H4 (cell line): ENCODE measurements around the gene CNTNAP2. TPM values are rescaled to one million over a fixed set of nuclear protein-coding genes. Genes with fewer than 3 reads are reported as not detected.
"Not testable (repeated sequence)": the region's sequence is repeated elsewhere in the genome, so short reads cannot be mapped to it uniquely, and the experiment has no call there.

Experiments
- DNase-seq: peaks from one replicate; pipeline ENCODE4 v3.0.0-alpha.2; 2015; ENCODE audit warnings: low spot score
- total RNA-seq: library from RNA; depleted of rRNA; stranded (reverse); fragments of >200 nt; shearing (Covaris generic); gene quantifications from 2 replicates; pipeline ENCODE4 v1.2.3, GENCODE V29; 2014

The CNTNAP2 gene
- total RNA-seq, 1 experiment from 2014 or later: 1.7 TPM

DNA sequence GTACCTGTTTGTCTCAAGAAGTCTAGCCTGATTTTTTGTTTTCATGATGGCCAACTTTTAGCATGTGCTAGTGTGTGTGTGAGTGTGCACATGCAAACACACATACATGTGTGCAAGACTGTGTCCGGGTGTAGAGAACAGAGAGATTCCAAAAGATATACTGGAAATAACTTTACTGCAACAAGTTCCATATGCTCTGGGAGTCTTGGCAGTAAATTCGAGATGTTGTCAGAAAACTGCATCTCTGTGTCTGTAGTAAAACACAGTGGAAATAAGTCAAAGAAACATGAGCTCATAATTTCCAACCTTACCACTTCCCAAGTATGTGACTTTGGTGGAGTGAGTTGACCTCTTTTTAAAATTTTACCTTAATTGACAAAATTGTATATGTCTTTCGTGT lies 1523.2 kb downstream of the CNTNAP2 start:
- no peak for DNase-seq

DNA sequence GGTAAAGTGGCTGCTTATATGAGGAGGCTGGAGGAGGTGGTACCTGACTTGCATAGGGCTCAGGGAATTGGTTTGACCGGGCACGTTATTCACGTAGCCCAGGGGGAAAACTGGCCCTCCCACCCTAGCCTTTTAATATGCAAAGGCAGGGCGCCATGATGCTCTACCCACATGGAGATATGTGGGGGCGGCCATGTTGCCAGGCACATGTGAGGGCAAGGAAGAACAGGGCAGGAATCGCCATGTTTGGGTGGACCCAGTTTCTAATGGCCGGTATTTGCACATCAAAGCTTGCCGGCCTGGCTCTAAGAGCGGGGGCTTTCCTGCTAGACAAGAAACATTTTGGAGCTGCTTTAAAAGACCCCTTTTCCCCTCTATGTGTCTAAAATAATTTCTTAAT lies 1524.2 kb downstream of the CNTNAP2 start:
- no peak for DNase-seq

DNA sequence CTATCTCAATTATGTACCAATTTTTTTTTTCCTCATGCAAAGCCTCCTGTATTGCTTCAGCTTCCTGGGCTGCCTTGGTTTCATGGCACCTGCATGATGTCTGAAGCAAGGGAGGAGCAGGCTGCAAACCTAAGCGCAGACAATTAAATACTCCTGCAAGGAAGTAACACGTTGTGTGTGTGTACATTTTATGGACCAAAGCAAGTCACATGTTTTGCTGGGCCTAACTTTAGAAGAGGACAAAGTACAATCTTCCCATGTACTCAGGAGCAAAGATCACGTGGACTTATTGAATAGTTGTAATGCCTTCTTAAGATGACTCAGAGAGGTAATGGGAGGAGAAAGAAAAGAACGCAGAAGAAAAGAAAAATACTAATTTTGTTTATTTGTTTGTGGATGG lies 1530.0 kb downstream of the CNTNAP2 start:
- peak; percentile 14 for DNase-seq

DNA sequence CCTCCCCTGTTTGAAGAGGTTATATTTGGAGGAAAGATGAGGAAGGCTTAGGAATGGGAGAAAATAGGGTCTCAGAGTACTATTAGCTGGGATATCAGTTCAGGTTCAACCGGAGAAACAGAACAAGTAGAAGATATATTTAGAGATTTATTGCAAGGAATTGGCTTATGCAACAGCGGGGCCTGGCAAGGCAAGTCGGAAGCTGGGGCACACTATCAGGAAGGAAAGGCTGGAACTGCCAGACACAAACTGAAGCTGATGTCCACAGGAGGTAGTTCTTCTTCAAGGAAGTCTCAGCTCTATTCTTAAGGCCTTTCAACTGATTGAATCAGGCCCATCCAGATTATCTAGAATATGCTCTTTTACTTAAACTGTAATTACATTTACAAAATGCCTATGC lies 1534.4 kb downstream of the CNTNAP2 start:
- no peak for DNase-seq

DNA sequence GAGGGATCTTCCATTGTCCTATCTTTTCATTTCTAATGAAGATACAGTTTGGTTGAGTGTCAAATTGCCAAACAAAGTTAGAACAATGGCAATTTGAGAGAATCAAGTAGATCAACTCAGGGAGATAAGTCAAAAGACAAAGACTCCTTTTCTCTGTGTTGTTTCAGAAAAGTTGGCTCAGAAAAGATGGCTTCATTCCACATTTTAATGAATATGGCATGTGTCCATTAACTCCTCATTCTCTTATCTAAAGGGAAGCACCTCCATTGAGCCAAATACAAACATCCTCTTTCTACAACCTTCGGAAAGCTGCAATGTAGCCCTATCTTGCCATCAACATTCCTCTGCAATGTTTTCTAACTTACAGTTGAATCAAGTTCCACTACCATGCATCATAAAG lies 1535.0 kb downstream of the CNTNAP2 start:
- no peak for DNase-seq

DNA sequence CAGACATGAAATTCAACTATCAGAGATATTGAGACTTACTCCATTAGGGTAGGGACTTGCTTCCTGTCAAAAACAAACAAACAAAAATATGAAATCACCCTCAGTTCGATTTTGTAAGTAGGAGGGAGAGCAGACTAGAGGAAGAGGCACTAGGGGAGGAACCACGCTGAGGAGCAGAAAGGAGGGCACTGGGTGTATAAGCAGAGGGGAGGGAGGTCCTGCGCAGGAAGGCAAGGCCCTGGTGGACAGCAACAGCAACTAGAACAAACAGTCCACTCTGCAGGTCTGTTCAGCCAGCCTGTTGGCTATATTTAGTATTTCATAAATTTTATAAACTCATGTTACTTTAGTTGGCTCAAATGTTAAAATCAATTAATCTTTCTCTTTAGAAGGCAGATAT lies 1536.9 kb downstream of the CNTNAP2 start:
- no peak for DNase-seq

DNA sequence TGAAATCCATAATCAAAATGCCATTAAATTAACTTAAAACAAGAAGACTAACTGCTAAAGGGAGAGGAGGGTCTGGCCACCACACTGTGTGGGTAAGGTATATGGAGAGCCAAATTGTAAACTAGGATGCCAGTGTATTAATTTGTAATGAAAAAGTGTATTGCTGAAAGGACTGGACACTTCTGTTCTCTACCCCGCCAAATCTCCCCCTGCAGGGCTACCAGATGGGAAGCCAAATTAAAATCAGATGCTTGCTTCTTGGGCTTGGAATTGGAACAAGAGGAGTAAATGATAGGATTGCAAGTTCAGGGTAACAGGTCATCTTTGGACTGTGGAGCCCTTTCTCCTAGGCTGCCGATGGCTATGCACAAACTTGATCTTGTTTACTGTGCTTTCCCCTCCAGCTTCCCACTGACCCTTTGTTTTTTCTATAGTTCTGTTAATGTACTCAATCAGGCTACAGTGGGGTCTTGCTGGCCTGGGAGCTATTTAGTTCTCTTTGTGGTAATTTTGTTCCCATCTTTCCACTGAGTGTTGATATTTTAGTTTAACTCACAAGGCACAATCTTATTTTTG lies 1541.9 kb downstream of the CNTNAP2 start:
- DNase-seq: no peak

DNA sequence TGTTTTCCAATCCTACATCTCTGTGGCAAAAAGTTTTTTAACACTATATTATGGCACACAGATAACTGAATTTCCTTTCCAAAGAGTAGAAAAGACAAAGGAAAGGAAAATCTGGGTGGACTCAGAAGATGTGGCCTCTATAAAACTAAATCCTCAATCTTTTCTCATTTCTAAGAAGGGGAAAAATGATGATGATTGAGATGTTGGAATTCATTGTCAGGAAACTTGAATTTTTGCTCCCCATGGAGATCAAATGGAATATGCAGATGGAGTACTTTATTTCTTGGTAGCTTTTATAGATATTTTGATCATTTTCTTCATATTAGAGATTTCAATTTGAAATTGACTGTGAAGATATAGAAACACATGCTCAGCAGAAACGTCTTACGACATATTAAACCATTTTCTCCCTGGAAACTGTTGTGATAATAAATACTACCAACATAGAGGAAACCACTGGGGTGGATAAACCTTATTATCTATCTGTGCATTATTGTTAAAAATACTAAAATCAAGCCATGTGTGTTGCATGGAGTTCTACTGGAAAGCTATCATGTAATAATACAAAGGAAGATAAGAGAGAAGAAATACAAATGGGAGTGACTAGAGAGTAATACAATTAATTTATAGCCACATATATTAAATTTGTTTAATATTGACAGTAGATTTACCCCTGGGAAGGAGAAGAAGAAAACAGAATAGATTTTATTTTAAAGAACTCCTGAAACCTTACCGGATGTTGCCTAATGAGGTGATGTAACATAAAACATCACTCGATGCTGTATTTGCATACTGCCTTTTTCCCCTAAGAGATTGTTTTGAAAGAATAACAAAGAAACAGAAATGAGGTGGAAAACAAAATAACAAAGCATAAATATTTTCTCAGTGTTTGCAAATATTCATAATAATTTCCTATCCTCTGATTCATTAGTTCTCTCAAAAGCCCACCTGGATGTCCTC lies 1542.7 kb downstream of the CNTNAP2 start:
- DNase-seq: no peak

DNA sequence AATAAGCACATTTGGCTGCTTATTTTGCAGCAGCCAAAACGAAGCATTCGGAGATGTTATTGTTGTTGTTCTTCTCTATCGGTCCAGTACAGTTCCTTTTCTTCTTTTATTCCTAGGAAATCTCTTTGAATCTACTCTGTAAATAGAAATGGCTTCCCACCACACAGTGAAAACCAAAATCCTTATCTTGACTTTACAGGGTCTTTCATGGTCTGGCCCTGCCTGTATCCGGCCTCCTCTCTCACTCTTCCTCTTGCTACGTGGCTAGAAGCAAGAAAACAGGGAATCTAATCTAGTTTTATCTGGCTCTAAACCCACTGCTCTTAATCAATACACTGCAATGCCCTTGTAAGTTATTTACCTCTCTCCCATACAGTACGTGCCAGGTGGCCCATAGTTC lies 1547.9 kb downstream of the CNTNAP2 start:
- no peak for DNase-seq

DNA sequence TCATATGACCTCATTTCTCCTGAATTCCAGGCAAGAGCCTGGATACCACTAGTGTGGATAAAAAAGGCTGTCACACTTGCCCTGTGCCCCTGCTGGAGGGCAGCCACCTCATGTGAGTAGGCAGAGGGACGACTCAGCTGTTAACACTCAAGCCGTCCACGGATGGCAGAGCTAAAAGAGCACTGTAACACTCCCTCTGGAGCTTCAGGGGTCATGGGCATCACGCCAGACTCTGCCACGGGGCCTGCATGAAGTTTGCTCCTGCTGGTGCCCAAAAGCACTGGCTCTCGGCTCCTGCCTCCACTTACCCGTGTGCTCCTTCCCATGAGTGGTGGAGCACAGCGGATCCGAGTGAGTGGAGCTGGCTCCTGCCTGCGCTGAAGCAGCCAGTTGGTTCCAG lies 1554.2 kb downstream of the CNTNAP2 start:
- no peak for DNase-seq

DNA sequence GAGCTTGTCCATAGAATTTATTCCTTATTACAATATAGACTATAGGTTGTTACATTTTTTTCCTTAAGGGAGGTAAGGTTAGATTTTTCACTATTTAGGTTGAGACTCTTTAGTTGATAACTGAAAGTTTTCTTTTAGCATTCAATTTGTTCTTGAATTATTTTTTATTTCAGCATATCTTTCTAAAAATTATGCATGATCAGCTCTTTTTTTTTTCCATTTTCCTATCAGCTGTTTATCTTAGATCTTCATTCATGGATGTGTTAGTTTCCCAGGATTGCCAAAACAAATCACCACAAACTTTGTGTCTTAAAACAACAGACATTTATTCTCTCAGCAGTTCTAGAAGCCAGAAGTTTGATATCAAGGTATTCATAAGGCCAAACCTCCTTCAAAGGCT lies 1558.1 kb downstream of the CNTNAP2 start:
- no peak for DNase-seq

DNA sequence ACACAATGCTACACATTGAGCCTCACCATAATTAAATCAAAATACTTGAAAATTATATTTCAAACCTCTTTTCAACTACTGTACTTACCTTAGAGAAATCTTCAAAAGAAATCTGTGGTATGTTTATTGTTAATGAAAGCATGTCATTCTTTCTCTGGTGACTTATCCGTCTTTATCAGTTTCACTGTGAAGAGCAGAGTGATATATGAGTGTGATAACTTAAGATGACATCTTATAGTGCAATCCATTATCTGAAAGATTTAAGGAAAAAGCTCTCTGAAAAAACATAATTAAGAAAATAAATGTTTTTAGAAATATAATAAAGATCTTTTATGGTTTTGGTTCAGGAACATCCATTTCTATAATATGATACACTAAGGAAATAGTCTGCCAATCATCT lies 1562.3 kb downstream of the CNTNAP2 start:
- DNase-seq: no peak

DNA sequence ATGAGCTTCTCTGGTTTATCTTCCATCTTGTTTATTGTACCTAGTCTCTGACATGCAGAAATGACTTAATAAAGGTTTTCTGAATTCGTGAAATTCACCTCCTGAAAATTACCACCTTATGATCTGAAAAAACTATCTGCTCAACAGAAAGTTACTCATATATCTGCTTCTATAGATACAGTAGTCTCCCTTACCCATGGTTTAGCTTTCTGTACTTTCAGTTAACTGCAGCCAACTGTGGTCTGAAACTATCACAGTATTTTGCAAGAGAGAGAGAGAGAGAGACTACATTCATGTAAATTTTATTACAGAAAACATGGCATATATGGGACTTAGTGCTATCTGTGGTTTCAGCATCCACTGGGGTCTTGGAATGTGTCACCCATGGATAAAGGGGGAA lies 1564.9 kb downstream of the CNTNAP2 start:
- DNase-seq: no peak

DNA sequence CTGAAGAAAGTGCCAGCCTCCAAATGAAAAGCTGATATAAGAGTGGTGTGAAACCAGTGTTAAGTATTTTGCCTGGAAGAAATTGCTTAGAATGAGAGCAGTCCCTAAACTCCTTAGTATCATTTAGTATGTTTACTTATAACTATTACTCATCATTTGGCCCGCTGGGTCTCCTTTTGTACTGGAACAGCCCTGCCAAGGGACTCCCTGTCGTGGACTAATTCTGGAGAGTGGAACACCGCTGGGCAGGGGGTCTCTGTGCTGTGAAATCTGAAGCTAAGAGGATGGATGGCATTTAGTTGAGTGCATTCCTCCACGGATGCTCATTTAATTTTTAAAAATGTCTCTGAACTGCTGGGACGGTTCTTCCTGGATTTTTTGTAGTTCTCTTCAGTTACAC lies 1584.1 kb downstream of the CNTNAP2 start:
- DNase-seq: no peak

DNA sequence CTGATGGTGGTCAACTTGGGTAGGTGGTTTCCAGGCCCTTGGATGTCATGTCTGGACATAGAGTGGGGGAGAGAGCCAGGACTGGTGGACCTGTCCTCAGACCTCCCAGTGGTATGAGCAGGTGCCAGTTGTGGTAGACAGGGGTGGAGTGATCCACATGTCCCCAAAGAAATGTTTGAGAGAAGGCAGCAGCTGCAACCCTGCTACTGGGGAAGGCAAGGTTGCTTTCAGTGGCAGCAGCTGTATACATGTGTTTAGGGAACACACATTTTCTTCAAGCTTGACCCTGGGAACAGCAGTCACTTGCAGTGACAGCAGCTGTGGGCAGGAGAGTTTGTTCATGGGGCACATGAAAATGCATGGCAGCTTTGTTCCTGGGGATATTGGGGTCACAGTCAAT lies 1591.3 kb downstream of the CNTNAP2 start:
- no peak for DNase-seq

DNA sequence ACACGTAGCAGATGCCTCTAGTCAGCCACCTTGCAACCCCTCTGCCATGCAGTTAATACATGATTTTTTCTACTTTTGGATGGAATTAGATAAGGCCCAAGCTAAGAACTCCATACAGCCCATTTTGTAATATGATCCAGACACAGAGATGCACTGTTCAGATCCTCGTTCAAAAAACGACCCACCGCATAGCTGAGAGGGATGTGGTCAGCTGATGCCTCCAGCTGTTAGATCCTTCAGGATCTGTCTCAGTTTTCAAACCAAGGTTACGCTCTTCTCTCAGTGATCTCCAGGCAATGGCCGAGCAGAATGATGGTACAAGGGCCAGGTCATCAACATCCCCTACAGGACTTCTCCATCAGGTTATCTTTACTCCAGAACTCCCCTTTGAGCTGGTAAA lies 1592.3 kb downstream of the CNTNAP2 start:
- DNase-seq: no peak

DNA sequence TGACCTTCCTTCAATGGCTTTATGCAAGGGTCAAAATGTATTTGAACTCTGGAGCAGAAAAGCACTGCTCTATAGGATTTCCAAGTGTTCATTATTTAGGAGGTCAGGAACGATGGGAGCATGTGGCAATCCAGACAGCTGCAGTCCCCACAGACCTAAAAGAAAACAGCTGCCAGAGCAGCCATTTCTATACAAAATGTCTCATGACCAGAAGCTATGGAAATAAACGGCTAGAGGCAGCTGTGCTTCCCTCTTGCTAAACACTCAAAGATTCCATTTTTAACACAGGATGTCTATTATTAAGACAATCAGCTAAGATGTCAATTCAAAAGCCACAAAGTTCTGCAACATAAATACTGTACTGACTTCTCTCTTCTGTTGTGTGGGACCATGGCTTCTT lies 1594.8 kb downstream of the CNTNAP2 start:
- no peak for DNase-seq

DNA sequence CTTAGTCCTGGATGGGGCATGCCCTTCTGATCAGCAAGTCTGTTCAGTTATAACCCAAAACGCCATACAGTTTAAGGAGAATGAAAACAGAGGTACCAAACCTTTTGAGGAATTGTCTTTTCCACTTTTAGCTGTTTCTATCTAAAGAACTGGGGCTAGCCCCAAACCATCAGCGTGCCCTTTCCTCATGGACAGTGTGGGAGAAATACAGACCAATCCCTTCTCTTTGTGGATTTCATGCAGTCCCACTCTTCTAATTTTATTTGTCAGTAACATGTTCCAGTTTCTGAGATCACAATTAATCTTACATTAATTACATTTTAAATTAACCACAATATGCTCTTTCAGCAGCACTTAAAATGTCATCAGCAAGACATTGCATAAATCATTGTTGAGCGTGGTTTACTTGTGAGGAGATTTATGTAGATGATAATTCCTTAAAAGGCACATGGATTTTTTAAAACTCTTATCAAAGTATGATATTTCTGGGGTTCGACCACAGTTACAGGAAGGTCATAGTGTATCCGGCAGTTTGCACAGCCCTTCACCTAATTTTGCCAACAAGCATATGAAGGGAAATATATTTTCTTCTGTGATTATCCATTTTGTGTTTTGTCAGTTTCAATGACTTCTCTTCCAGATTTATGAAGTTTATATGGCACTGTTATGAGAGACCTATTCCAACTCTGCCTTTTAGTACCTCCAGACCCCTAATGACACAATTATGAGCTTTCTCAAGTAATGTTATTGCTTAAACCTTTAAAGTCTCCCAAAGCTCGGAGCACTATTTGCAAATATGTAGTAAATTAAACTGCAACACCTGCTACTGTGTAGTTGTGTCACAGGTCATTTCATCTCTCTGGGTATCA lies 1605.6 kb downstream of the CNTNAP2 start:
- DNase-seq: no peak

DNA sequence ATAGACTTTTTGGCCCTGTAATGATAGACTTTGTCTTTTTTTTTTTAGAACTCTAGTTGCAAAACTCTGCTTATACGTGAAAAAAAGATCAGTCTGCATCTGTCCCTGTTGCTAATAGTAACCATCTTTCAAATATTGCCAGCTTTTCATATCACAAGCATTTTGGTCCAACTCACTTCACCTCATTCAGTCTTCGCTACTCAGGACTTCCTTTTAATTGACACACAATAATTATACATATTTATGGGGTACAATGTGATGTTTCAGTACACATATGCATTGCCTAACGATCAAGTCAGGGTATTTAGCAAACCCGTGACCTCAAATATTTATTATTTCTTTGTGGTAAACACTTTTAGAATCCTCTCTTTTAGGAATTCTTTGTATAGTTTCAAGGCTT lies 1606.9 kb downstream of the CNTNAP2 start:
- no peak for DNase-seq

DNA sequence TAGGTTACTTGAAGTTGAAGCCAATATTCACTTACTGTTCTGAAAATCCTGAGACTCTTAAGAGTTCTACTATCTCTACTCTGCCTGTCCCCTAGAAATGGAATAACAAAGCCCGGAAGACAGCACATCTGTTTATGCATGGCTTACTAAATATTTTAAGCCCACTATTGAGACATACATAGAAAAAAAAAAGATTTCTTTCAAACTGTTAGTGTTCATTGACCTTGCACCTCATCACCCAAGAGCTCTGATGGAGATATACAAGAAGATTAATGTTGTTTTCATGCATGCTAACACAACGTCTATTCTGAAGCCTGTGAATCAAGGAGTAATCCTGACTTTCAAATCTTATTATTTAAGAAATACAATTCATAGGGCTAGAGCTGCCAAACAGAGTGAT lies 1614.7 kb downstream of the CNTNAP2 start:
- no peak for DNase-seq

DNA sequence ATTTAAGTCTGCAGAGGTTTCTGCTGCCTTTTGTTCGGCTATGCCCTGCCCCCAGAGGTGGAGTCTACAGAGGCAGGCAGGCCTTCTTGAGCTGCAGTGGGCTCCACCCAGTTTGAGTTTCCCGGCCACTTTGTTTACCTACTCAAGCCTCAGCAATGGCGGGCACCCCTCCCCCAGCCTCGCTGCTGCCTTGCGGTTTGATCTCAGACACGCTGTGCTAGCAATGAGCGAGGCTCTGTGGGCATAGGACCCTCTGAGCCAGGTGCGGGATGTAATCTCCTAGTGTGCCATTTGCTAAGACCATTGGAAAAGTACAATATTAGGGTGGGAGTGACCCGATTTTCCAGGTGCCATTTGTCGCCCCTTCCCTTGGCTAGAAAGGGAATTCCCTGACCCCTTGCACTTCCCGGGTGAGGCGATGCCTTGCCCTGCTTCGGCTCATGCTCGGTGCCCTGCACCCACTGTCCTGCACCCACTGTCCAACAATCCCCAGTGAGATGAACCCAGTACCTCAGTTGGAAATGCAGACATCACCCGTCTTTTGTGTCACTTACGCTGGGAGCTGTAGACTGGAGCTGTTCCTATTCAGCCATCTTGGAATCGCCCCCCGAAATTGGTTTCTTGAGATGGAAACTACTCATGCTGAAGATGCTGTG lies 1621.1 kb downstream of the CNTNAP2 start:
- not testable (repeated sequence) for DNase-seq

DNA sequence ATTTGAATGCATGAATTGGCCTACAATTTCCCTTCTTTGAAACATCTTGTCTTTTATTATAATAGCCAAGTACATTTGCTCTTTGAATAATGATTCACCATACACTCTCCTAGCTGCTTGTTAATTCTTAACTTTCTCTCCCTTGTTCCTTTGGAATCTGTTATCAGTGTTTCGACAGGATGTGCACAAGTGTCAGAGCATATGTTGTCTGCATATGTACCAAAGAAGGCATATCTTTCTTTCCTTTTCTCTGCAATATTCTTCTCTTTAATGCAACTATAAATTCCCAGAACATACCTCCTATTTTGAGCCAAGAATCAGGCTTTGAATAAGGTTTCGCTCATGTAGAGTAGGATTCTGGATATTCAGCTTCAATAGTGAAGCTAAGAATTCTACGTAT lies 1625.7 kb downstream of the CNTNAP2 start:
- no peak for DNase-seq
